D721Med (cell line): Measurements from ENCODE around the gene RHBDF2.

Experiments used
- DNase-seq: peaks from one replicate; pipeline ENCODE4 v3.0.0; 2011; ENCODE audit warnings: low spot score; ENCODE audit not compliant: insufficient read length
- FAIRE-seq: peaks from 2 replicates; lab custom pipeline; 2011; peaks lifted over from hg19 to GRCh38; lab: Jason Lieb, UNC
- TF ChIP-seq, protein P1 (sequence below): IDR thresholded peaks from 2 replicates; pipeline ENCODE4 v1.5.1; 2012; ENCODE audit warnings: mild to moderate bottlenecking, control low read depth; ENCODE audit not compliant: insufficient read depth; ENCODE audit errors: missing control alignments

The RHBDF2 gene

DNA sequence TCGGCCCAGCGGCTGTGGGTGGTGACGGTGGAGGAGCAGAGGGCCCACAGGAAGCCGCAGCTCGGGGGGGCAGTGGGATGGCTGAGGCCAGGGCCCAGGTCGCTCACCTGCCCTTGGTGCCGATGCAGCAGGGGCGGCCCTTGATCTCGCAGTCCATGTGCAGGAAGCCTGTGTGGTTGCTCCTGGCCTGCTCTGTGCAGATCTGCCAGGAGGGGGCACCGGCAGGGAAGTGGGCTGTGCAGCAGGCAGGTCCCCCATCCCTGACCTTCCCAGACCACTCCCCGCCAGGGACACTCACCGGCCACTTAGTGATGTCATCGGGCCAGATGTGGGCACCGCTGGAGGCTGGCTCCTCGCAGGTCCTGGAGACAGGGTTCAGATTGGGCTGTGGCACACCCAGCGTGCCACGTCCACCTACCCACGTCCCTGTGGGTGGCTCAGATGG lies 27.7 kb downstream of the RHBDF2 start:
- FAIRE-seq: no peak
- TF ChIP-seq, protein P1, sequence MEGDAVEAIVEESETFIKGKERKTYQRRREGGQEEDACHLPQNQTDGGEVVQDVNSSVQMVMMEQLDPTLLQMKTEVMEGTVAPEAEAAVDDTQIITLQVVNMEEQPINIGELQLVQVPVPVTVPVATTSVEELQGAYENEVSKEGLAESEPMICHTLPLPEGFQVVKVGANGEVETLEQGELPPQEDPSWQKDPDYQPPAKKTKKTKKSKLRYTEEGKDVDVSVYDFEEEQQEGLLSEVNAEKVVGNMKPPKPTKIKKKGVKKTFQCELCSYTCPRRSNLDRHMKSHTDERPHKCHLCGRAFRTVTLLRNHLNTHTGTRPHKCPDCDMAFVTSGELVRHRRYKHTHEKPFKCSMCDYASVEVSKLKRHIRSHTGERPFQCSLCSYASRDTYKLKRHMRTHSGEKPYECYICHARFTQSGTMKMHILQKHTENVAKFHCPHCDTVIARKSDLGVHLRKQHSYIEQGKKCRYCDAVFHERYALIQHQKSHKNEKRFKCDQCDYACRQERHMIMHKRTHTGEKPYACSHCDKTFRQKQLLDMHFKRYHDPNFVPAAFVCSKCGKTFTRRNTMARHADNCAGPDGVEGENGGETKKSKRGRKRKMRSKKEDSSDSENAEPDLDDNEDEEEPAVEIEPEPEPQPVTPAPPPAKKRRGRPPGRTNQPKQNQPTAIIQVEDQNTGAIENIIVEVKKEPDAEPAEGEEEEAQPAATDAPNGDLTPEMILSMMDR: peak; percentile 30
- no peak for DNase-seq

DNA sequence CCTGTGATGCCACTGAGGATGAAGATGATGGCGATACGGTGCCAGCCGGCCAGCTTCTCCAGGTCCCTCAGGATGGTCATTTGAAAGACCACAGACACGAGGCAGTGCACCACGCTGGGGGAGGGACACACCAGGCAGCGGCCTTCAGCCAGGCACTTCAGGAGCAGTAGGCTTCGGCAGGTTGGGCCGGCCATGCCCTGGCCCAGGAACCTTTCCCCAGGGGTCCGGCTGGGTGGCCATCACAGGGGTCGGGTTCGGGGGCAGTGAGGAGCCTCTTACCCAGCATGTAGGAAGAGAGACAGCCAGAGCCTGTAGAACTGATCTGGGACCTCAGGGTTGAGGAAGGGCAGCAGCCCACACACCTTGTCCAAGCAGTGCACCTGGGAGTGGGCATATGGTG lies 28.5 kb downstream of the RHBDF2 start:
- TF ChIP-seq, protein P1: no peak
- no peak for FAIRE-seq
- DNase-seq: no peak

DNA sequence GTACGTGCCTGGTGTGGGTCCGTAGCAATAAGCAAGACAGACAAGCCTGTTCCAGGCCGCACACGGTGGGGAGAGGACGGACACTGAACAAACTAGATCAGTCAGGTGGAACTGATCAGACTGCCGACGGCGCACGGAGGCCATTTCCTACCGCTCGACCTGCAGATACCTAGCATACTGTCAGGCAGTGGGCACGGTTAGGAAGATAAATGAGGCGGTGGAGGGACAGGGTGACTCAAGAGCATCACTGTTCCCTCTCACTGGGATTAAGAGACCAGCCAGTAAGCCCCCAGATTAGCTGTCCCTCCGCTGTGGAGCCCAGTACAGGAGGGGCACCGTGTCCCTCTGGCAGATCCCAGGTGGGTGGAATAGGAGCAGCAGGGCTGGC lies 29.0 kb downstream of the RHBDF2 start:
- TF ChIP-seq, protein P1: no peak
- FAIRE-seq (no peak), DNase-seq (no peak)

DNA sequence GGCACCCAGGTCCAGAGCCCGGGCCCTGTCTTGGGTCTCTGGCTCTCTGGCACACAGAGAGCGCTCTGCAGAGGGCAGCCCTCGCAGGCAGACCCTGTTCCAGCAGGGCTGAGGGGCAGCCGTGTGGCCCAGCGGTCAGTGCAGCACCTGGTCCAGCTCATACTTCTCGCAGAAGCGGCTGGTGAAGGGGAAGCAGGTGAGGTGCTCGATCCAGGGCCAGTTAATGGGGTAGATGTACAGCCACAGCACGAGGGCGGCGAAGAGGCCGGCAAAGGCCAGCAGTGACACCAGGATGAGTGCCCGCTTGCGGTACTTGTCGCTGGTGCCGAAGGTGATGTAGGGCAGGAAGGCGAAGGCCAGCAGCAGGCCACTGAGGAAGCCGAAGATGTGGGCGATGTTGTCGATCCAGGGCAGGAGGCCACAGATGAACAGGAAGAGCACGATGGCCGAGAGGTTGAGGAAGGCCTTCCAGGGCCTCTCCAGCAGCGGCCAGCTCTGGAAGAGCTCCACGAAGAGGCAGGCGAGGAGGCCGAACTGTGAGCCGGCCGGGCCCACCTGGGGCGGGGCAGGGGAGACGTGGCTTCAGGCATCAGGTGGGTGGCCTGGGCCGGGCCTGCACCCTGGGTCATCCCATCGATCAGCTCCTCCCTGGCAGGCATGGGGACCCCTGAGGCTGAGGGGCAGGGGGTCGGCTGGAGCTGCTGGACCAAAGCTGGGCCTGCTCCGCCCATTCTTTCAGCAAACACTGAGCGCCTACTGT lies 29.5 kb downstream of the RHBDF2 start:
- TF ChIP-seq, protein P1: no peak
- FAIRE-seq: no peak
- no peak for DNase-seq

DNA sequence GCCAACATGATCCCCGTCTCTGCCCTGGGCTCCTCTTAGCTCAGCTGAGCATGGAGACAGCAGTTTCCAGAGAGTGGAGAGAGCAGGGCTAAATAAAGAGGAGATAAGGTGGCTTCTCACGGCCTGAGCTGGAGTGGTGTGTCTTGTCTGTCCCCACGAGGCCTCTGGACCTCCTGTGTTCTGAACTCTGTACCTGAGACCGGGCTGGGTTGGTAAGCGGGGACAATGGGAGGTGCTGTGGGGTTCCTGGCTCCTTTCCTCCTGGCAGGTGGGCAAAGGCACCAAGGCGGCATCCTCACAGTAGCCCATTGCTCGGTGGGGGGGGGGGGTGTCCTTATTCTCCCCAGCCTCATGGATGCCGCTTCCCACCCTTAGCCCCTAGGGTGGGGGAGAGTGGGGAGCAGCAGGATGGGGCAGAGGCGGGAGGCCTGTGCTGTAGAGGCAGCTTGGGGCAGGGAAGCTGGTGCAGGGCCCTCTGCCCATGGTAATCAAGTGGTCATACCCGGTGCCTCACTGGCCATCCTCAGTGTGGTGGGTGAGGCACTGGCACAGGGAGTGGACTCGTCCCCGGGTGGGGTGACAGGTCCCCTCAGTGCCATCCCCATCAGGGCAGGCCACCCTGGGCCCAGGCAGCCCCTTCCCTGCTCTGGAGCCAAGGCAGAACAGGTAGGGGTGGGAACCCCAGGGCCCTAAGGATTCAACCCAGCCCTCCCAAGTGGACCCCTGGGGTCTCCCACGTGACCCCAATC lies 31.1 kb downstream of the RHBDF2 start:
- FAIRE-seq (no peak), DNase-seq (no peak)
- TF ChIP-seq, protein P1: no peak

DNA sequence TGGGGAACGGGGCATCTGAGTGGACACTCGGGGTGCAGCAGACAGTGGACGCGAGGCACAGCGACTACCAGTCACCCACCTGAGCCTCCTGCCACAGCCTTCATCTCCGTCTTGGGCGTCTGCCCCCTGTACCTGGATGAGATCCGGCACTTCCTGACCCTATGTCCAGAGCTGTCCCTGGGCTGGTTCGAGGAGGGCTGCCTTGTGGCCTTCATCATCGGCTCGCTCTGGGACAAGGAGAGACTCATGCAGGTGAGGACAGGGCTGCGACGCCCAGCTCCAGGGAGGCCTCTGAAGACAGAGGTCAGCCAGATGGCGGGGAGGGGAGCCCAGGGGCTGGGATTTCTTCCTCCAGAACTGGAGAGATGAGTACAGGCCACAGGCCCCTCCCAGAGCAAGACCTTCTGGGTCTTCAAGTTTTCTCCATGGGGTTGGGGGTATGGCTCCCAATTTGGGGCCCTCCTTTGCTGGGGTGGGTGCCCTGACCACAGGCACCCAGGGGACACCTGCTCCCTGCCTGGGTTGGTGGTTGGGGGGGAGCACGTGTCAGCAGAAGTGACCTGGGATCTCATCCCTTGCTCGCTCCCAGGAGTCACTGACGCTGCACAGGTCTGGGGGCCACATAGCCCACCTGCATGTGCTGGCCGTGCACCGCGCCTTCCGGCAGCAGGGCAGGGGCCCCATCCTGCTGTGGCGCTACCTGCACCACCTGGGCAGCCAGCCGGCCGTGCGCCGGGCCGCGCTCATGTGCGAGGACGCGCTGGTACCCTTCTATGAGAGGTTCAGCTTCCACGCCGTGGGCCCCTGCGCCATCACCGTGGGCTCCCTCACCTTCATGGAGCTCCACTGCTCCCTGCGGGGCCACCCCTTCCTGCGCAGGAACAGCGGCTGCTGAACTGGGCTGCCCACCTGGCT lies 31.9 kb downstream of the RHBDF2 start:
- TF ChIP-seq, protein P1: no peak
- no peak for FAIRE-seq
- DNase-seq: no peak
